Bone marrow (tissue), 2 donors: ENCODE data around the gene SNX9.
"Not testable (repeated sequence)": the region's sequence is repeated elsewhere in the genome, so short reads cannot be mapped to it uniquely, and the experiment has no call there.

Experiments
- DNase-seq, 2 donors: peaks; one replicate each; lab custom pipeline; 2025; lab: John Stamatoyannopoulos, UW

SNX9 gene

GRCh38 chr6:157823001-157823527 is at the start of gene SNX9:
TSS of gene SNX9 (plus strand) at chr6:157823246. CDS start at chr6:157823435, 189 bp downstream.
- DNase-seq = peak in 1 of 2 donors; percentile 37

- no peak for DNase-seq
Measured at GRCh38 chr6:157773248-157773773, 49.7 kb upstream of the SNX9 start.

- no peak for DNase-seq
Measured at GRCh38 chr6:157774153-157775135, 48.6 kb upstream of the SNX9 start.

- no peak for DNase-seq
Measured at GRCh38 chr6:157775376-157775775, 47.7 kb upstream of the SNX9 start.

GRCh38 chr6:157777344-157777743 is 45.7 kb upstream of the SNX9 start:
- no peak for DNase-seq

- DNase-seq = no peak
Measured at GRCh38 chr6:157778719-157779118, 44.3 kb upstream of the SNX9 start.

- DNase-seq = no peak
Measured at GRCh38 chr6:157779705-157780604, 43.1 kb upstream of the SNX9 start.

GRCh38 chr6:157785636-157786035 is 37.4 kb upstream of the SNX9 start:
- no peak for DNase-seq

- DNase-seq = no peak
Measured at GRCh38 chr6:157786221-157786620, 36.8 kb upstream of the SNX9 start.

GRCh38 chr6:157787080-157787479 is 36.0 kb upstream of the SNX9 start:
- no peak for DNase-seq

- no peak for DNase-seq
Measured at GRCh38 chr6:157788180-157788579, 34.9 kb upstream of the SNX9 start.

- DNase-seq = no peak
Measured at GRCh38 chr6:157789297-157789696, 33.7 kb upstream of the SNX9 start.

- DNase-seq = no peak
Measured at GRCh38 chr6:157789861-157790260, 33.2 kb upstream of the SNX9 start.

GRCh38 chr6:157790548-157791160 is 32.4 kb upstream of the SNX9 start:
- no peak for DNase-seq

GRCh38 chr6:157791450-157791849 is 31.6 kb upstream of the SNX9 start:
- no peak for DNase-seq

- no peak for DNase-seq
Measured at GRCh38 chr6:157792671-157793070, 30.4 kb upstream of the SNX9 start.

- not testable (repeated sequence) for DNase-seq
Measured at GRCh38 chr6:157794012-157794411, 29.0 kb upstream of the SNX9 start.

- DNase-seq = no peak
Measured at GRCh38 chr6:157795841-157796240, 27.2 kb upstream of the SNX9 start.

GRCh38 chr6:157798851-157799250 is 24.2 kb upstream of the SNX9 start:
- DNase-seq = no peak

- not testable (repeated sequence) for DNase-seq
Measured at GRCh38 chr6:157799561-157799960, 23.5 kb upstream of the SNX9 start.

- no peak for DNase-seq
Measured at GRCh38 chr6:157800420-157801237, 22.4 kb upstream of the SNX9 start.
